H9 (cell line): Measurements from ENCODE around the gene ETF1. TPM values are rescaled to one million over a fixed set of nuclear protein-coding genes. Genes with fewer than 3 reads are reported as not detected.

Source experiments
- DNase-seq: peaks from one replicate; pipeline ENCODE4 v3.0.0-alpha.2; 2017
- H2AFZ ChIP-seq: one replicate; pipeline ENCODE4 v1.6.1; 2013; ENCODE audit warnings: mild to moderate bottlenecking, low read length, control low read depth, moderate library complexity
- H2AK5ac ChIP-seq: 2 replicates; pipeline ENCODE4 v1.6.1; 2013; ENCODE audit warnings: low read length, control low read depth, mixed read lengths; ENCODE audit not compliant: insufficient read length
- H2BK120ac ChIP-seq: one replicate; pipeline ENCODE4 v1.6.1; 2013; ENCODE audit warnings: low read depth, mild to moderate bottlenecking, low read length, control low read depth, inconsistent platforms; ENCODE audit not compliant: poor library complexity, severe bottlenecking
- H2BK12ac ChIP-seq: 2 replicates; pipeline ENCODE4 v1.6.1; 2013; ENCODE audit warnings: low read length, control low read depth, mixed read lengths, low read depth; ENCODE audit not compliant: insufficient read length
- H2BK15ac ChIP-seq: 2 replicates; pipeline ENCODE4 v1.6.1; 2013; ENCODE audit warnings: low read depth, low read length, control low read depth
- H2BK20ac ChIP-seq: one replicate; pipeline ENCODE4 v1.6.1; 2013; ENCODE audit warnings: low read depth, mild to moderate bottlenecking, low read length, control low read depth, inconsistent platforms; ENCODE audit not compliant: poor library complexity, severe bottlenecking
- H2BK5ac ChIP-seq: 2 replicates; pipeline ENCODE4 v1.6.1; 2013; ENCODE audit warnings: low read length, control low read depth, mixed read lengths; ENCODE audit not compliant: insufficient read length
- H3K14ac ChIP-seq: 2 replicates; pipeline ENCODE4 v1.6.1; 2013; ENCODE audit warnings: low read length, control low read depth; ENCODE audit not compliant: insufficient read depth
- H3K18ac ChIP-seq: 2 replicates; pipeline ENCODE4 v1.6.1; 2013; ENCODE audit warnings: low read depth, mild to moderate bottlenecking, mixed read lengths, low read length, control low read depth; ENCODE audit not compliant: insufficient read length
- H3K23ac ChIP-seq: 2 replicates; pipeline ENCODE4 v1.6.1; 2013; ENCODE audit warnings: low read length, control low read depth, mixed read lengths, low read depth; ENCODE audit not compliant: insufficient read length
- H3K23me2 ChIP-seq: 2 replicates; pipeline ENCODE4 v1.6.1; 2013; ENCODE audit warnings: low read depth, mild to moderate bottlenecking, mixed read lengths, low read length, control low read depth; ENCODE audit not compliant: insufficient read length, poor library complexity, severe bottlenecking
- H3K27ac ChIP-seq: 2 replicates; pipeline ENCODE4 v1.5.1; 2013; ENCODE audit warnings: low read length, control low read depth, mixed read lengths, low read depth; ENCODE audit not compliant: insufficient read length
- H3K27me3 ChIP-seq: 2 replicates; pipeline ENCODE4 v1.6.1; 2013; ENCODE audit warnings: low read length, control low read depth, inconsistent platforms; ENCODE audit not compliant: insufficient read depth
- H3K4ac ChIP-seq: 2 replicates; pipeline ENCODE4 v1.6.1; 2013; ENCODE audit warnings: low read depth, mild to moderate bottlenecking, control low read depth, inconsistent platforms, low read length, moderate library complexity
- H3K4me1 ChIP-seq: 2 replicates; pipeline ENCODE4 v1.6.1; 2013; ENCODE audit warnings: low read length, control low read depth, inconsistent platforms; ENCODE audit not compliant: insufficient read depth
- H3K4me2 ChIP-seq: 2 replicates; pipeline ENCODE4 v1.6.1; 2013; ENCODE audit warnings: low read length, control low read depth, mixed read lengths; ENCODE audit not compliant: insufficient read length, insufficient read depth
- H3K56ac ChIP-seq: 2 replicates; pipeline ENCODE4 v1.6.1; 2013; ENCODE audit warnings: low read depth, mild to moderate bottlenecking, mixed read lengths, low read length, control low read depth; ENCODE audit not compliant: insufficient read length
- H3K79me1 ChIP-seq: 2 replicates; pipeline ENCODE4 v1.6.1; 2013; ENCODE audit warnings: low read depth, mild to moderate bottlenecking, moderate library complexity, low read length, control low read depth, inconsistent platforms; ENCODE audit not compliant: insufficient read depth, poor library complexity, severe bottlenecking
- H3K79me2 ChIP-seq: 2 replicates; pipeline ENCODE4 v1.6.1; 2013; ENCODE audit warnings: low read length, control low read depth, inconsistent platforms; ENCODE audit not compliant: insufficient read depth
- H3K9ac ChIP-seq: 2 replicates; pipeline ENCODE4 v1.6.1; 2013; ENCODE audit warnings: low read length, control low read depth, mixed read lengths; ENCODE audit not compliant: insufficient read length; ENCODE audit errors: extremely low read depth
- H3K9me3 ChIP-seq: one replicate; pipeline ENCODE4 v1.6.1; 2013; ENCODE audit warnings: low read depth, low read length, inconsistent platforms; ENCODE audit not compliant: control insufficient read depth
- H3T11ph ChIP-seq: one replicate; pipeline ENCODE4 v1.6.1; 2013; ENCODE audit warnings: mild to moderate bottlenecking, low read length, control low read depth, inconsistent platforms
- H4K20me1 ChIP-seq: one replicate; pipeline ENCODE4 v1.6.1; 2013; ENCODE audit not compliant: control insufficient read depth, insufficient read length, insufficient read depth
- H4K5ac ChIP-seq: 2 replicates; pipeline ENCODE4 v1.6.1; 2013; ENCODE audit warnings: low read depth, mild to moderate bottlenecking, mixed read lengths, low read length, control low read depth; ENCODE audit not compliant: insufficient read length
- H4K8ac ChIP-seq: replicated peaks from 2 replicates; pipeline ENCODE4 v1.6.1; 2013; ENCODE audit warnings: low read length, control low read depth, mixed read lengths, low read depth; ENCODE audit not compliant: insufficient read length
- H4K91ac ChIP-seq: 2 replicates; pipeline ENCODE4 v1.6.1; 2013; ENCODE audit warnings: low read depth, mild to moderate bottlenecking, moderate library complexity, mixed read lengths, low read length, control low read depth; ENCODE audit not compliant: insufficient read length
- H3K27ac Mint-ChIP-seq, 3 experiments: 2 replicates in 2 of 3; 3 replicates in 1 of 3; pipeline ENCODE4 v1.8.0; 2020 to 2021; ENCODE audit warnings: mixed read lengths in 3 of 3, mild to moderate bottlenecking in 1 of 3, moderate library complexity in 1 of 3
- H3K27me3 Mint-ChIP-seq: 2 replicates; pipeline ENCODE4 v1.8.0; 2021; ENCODE audit warnings: low read depth, mild to moderate bottlenecking, moderate library complexity, mixed read lengths
- H3K36me3 Mint-ChIP-seq, 3 experiments: 2 replicates in 2 of 3; 3 replicates in 1 of 3; pipeline ENCODE4 v1.8.0; 2020 to 2021; ENCODE audit warnings: low read depth in 3 of 3, mixed read lengths in 3 of 3; ENCODE audit not compliant: insufficient read depth in 1 of 3
- H3K4me1 Mint-ChIP-seq, 2 experiments: 2 replicates each; pipeline ENCODE4 v1.8.0; 2020; ENCODE audit warnings: mixed read lengths in 2 of 2
- H3K4me3 Mint-ChIP-seq, 2 experiments: 2 replicates in 1 of 2; 3 replicates in 1 of 2; pipeline ENCODE4 v1.8.0; 2020 to 2021; ENCODE audit warnings: mild to moderate bottlenecking in 2 of 2, mixed read lengths in 2 of 2, moderate library complexity in 1 of 2
- H3K9me3 Mint-ChIP-seq, 2 experiments: 2 replicates in 1 of 2; 3 replicates in 1 of 2; pipeline ENCODE4 v1.8.0; 2020; ENCODE audit warnings: mild to moderate bottlenecking in 2 of 2, mixed read lengths in 2 of 2, moderate library complexity in 1 of 2
- CTCF ChIP-seq: fragments of 200-600 bp; sonication (generic); conservative IDR thresholded peaks from 3 replicates; pipeline ENCODE4 v1.8.0; 2021; ENCODE audit warnings: antibody characterized with exemption, mild to moderate bottlenecking
- total RNA-seq: library from RNA; stranded (reverse); gene quantifications from 2 replicates; pipeline ENCODE4 v1.2.1, GENCODE V29; 2021

The ETF1 gene
- total RNA-seq, 1 experiment from 2014 or later: 175 TPM

- no peak overlapping the region for H4K5ac ChIP-seq
- H4K8ac ChIP-seq: no peak overlapping the region
- no peak overlapping the region for H2AK5ac ChIP-seq
- H2BK15ac ChIP-seq: no peak overlapping the region
- H3K79me2 ChIP-seq: no peaks in the 10 kb centered on the region
- H2BK120ac ChIP-seq: no peak overlapping the region
- Mint-ChIP-seq H3K27me3 (no peaks in the 10 kb centered on the region), H3K4me3 (no peak overlapping the region), H3K27ac (no peak overlapping the region), H3K36me3 (no peaks in the 10 kb centered on the region), H3K9me3 (no peaks in the 10 kb centered on the region), H3K4me1 (peaks cover 0 to 2% of the 10 kb centered on the region in 2 experiments; a peak in 2 of 4 replicates)
- no peak overlapping the region for H3K4me2 ChIP-seq
- no peaks in the 10 kb centered on the region for H3K27me3 ChIP-seq
- no peaks in the 10 kb centered on the region for H3K9me3 ChIP-seq
- no peak overlapping the region for H2BK12ac ChIP-seq
- no peak for TF ChIP-seq CTCF
- no peak overlapping the region for H2AFZ ChIP-seq
- H3K27ac ChIP-seq: no peak overlapping the region
- H3K4ac ChIP-seq: no peak overlapping the region
- no peak overlapping the region for H4K91ac ChIP-seq
- no peak overlapping the region for H3K23ac ChIP-seq
- H3K14ac ChIP-seq: no peak overlapping the region
- H3K18ac ChIP-seq: no peak overlapping the region
- H3K4me1 ChIP-seq: no peaks in the 10 kb centered on the region
- no peak for DNase-seq
- no peak overlapping the region for H3K56ac ChIP-seq
- no peak overlapping the region for H2BK5ac ChIP-seq
- H3K23me2 ChIP-seq: no peaks in the 10 kb centered on the region
- no peaks in the 10 kb centered on the region for H4K20me1 ChIP-seq
- H3K9ac ChIP-seq: no peak overlapping the region
- no peak overlapping the region for H2BK20ac ChIP-seq
- H3K79me1 ChIP-seq: no peaks in the 10 kb centered on the region
- H3T11ph ChIP-seq: no peak overlapping the region
Observed at GRCh38 chr5:138585157-138585556, 42.1 kb upstream of the ETF1 start.
